K562 (cell line): ENCODE data around the gene KIF3A. TPM values are rescaled to one million over a fixed set of nuclear protein-coding genes. Genes with fewer than 3 reads are reported as not detected.
A peak's percentile ranks its signal among the peaks of the same experiment; 100 is the strongest.

Experiments
- EP300 ChIP-seq: IDR thresholded peaks from 2 replicates; pipeline ENCODE4 v1.6.1; 2012; ENCODE audit warnings: low read length, improper control_type of control experiment
- ETS2 ChIP-seq: IDR thresholded peaks from 2 replicates; pipeline ENCODE4 v1.6.1; 2016; ENCODE audit warnings: borderline replicate concordance, missing genetic modification characterization, mild to moderate bottlenecking, moderate library complexity, missing compliant biosample characterization; ENCODE audit not compliant: poor library complexity, severe bottlenecking
- HNRNPL ChIP-seq: fragments of 200-400 bp; formaldehyde crosslinking; IDR thresholded peaks from 2 replicates; pipeline ENCODE4 v1.6.1; 2017; ENCODE audit warnings: low read depth, mild to moderate bottlenecking, low read length
- MYBL2 ChIP-seq, 2 experiments: fragments of 450-650 bp in 1 of 2; sonication (generic) in 1 of 2; formaldehyde crosslinking in 1 of 2; IDR thresholded peaks; 2 replicates each; pipeline versions ENCODE4 v1.6.1 to v1.8.1; 2017 to 2022; ENCODE audit warnings: borderline replicate concordance in 1 of 2, inconsistent platforms in 1 of 2, low read depth in 1 of 2, mild to moderate bottlenecking in 1 of 2, missing genetic modification reagents in 1 of 2, moderate library complexity in 1 of 2
- SP1 ChIP-seq: sonication (generic); formaldehyde crosslinking; IDR thresholded peaks from 2 replicates; pipeline ENCODE4 v1.8.1; 2022; ENCODE audit warnings: mild to moderate bottlenecking, missing genetic modification reagents
- SPI1 ChIP-seq: IDR thresholded peaks from 2 replicates; pipeline ENCODE4 v1.6.1; 2011; ENCODE audit warnings: low read depth, low read length, control low read depth, borderline replicate concordance
- U2AF2 ChIP-seq: fragments of 200-400 bp; formaldehyde crosslinking; optimal IDR thresholded peaks from 2 replicates; pipeline ENCODE3; 2017; ENCODE audit warnings: low read depth, mild to moderate bottlenecking, low read length
- ZNF140 ChIP-seq: fragments of 250-450 bp; sonication (Bioruptor Pico); IDR thresholded peaks from 2 replicates; pipeline ENCODE4 v1.8.0; 2021; ENCODE audit warnings: moderate library complexity, mild to moderate bottlenecking, inconsistent platforms
- ZNF511 ChIP-seq: sonication (generic); formaldehyde crosslinking; IDR thresholded peaks from 2 replicates; pipeline ENCODE4 v1.8.0; 2022; ENCODE audit warnings: mild to moderate bottlenecking, missing genetic modification reagents
- ZNF551 ChIP-seq: fragments of 250-450 bp; sonication (Bioruptor Pico); IDR thresholded peaks from 2 replicates; pipeline ENCODE4 v1.5.0; 2021; ENCODE audit warnings: mild to moderate bottlenecking, moderate library complexity
- ZNF609 ChIP-seq: sonication (generic); formaldehyde crosslinking; IDR thresholded peaks from 2 replicates; pipeline ENCODE4 v1.8.1; 2023; ENCODE audit warnings: missing genetic modification reagents, mild to moderate bottlenecking, borderline replicate concordance
- ZNF75A ChIP-seq: fragments of 450-650 bp; formaldehyde crosslinking; IDR thresholded peaks from 2 replicates; pipeline ENCODE4 v1.4.0; 2020; ENCODE audit warnings: mild to moderate bottlenecking
- polyA plus RNA-seq, 8 experiments: library from polyadenylated mRNA; depleted of rRNA in 4 of 8; stranded (reverse) in 5 of 8; unstranded in 3 of 8; fragments of >200 nt; fragmentation: Nextera tagmentation in 2 of 8; fragmentation: Illumina TruSeq in 1 of 8; extraction: Ambion mirVana in 2 of 8; extraction: Trizol in 1 of 8; gene quantifications; 2 replicates each; pipeline versions ENCODE4 v1.2.1 to v1.2.3, GENCODE V29; 2011 to 2014; ENCODE audit warnings: inconsistent platforms in 1 of 8, missing spikeins in 1 of 8
- total RNA-seq, 7 experiments: library from RNA; depleted of rRNA in 6 of 7; stranded (reverse); fragments of >200 nt in 6 of 7; fragmentation: Illumina TruSeq in 2 of 7; extraction: Trizol in 2 of 7; gene quantifications; 2 replicates each; pipeline versions ENCODE4 v1.2.1 to v1.2.3, GENCODE V29; 2011 to 2021; ENCODE audit warnings: low replicate concordance in 1 of 7
- TF ChIP-seq, protein P1 (sequence below): fragments of 450-650 bp; IDR thresholded peaks from 2 replicates; pipeline ENCODE4 v1.6.1; 2017; ENCODE audit warnings: antibody characterized with exemption
- TF ChIP-seq, protein P2 (sequence below), 2 experiments: fragments of 150-350 bp in 1 of 2; IDR thresholded peaks; 2 replicates each; pipeline ENCODE4 v1.6.1; 2012 to 2016; ENCODE audit warnings: low read depth in 2 of 2, low read length in 2 of 2, mild to moderate bottlenecking in 1 of 2, moderate library complexity in 1 of 2

KIF3A gene
- total and polyA plus RNA-seq, 9 of the 15 experiments (the other 6 are each of a cell fraction or from before 2014, with no cell fraction given) = 1.5 to 7.8 (median 6.0) TPM

GRCh38 chr5:132666310-132667123 lies 70.8 kb downstream of the KIF3A start (continued):
- TF ChIP-seq, protein P1, sequence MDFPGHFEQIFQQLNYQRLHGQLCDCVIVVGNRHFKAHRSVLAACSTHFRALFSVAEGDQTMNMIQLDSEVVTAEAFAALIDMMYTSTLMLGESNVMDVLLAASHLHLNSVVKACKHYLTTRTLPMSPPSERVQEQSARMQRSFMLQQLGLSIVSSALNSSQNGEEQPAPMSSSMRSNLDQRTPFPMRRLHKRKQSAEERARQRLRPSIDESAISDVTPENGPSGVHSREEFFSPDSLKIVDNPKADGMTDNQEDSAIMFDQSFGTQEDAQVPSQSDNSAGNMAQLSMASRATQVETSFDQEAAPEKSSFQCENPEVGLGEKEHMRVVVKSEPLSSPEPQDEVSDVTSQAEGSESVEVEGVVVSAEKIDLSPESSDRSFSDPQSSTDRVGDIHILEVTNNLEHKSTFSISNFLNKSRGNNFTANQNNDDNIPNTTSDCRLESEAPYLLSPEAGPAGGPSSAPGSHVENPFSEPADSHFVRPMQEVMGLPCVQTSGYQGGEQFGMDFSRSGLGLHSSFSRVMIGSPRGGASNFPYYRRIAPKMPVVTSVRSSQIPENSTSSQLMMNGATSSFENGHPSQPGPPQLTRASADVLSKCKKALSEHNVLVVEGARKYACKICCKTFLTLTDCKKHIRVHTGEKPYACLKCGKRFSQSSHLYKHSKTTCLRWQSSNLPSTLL = no peak
- peak; percentile 66; the same call in 1 of the 2 replicates for TF ChIP-seq SP1 (CRISPR knock-in tag)
- TF ChIP-seq EP300 = peak; percentile 26; the same call in 1 of the 2 replicates
- TF ChIP-seq HNRNPL = 0 out of 2 replicates have a peak, but pooled peaks have one; percentile 39
- TF ChIP-seq SPI1 = no peak
- no peak for TF ChIP-seq MYBL2 (IDR thresholded peaks at IDR 0.05; ENCODE audit: low read depth)
- no peak for TF ChIP-seq MYBL2 (CRISPR knock-in tag; IDR thresholded peaks at IDR 0.05; ENCODE audit: borderline replicate concordance)
- peak; percentile 60; the same call in 1 of the 2 replicates for TF ChIP-seq ZNF511 (CRISPR knock-in tag)
- TF ChIP-seq ZNF140 (CRISPR knock-in tag) = peak; percentile 88
- TF ChIP-seq, protein P2, sequence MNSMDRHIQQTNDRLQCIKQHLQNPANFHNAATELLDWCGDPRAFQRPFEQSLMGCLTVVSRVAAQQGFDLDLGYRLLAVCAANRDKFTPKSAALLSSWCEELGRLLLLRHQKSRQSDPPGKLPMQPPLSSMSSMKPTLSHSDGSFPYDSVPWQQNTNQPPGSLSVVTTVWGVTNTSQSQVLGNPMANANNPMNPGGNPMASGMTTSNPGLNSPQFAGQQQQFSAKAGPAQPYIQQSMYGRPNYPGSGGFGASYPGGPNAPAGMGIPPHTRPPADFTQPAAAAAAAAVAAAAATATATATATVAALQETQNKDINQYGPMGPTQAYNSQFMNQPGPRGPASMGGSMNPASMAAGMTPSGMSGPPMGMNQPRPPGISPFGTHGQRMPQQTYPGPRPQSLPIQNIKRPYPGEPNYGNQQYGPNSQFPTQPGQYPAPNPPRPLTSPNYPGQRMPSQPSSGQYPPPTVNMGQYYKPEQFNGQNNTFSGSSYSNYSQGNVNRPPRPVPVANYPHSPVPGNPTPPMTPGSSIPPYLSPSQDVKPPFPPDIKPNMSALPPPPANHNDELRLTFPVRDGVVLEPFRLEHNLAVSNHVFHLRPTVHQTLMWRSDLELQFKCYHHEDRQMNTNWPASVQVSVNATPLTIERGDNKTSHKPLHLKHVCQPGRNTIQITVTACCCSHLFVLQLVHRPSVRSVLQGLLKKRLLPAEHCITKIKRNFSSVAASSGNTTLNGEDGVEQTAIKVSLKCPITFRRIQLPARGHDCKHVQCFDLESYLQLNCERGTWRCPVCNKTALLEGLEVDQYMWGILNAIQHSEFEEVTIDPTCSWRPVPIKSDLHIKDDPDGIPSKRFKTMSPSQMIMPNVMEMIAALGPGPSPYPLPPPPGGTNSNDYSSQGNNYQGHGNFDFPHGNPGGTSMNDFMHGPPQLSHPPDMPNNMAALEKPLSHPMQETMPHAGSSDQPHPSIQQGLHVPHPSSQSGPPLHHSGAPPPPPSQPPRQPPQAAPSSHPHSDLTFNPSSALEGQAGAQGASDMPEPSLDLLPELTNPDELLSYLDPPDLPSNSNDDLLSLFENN (IDR thresholded peaks at IDR 0.05; ENCODE audit: low read depth in 2 of 2, low read length in 2 of 2) = peak in 1 of 2 experiments; percentile 48; a peak in 1 of 4 replicates
- TF ChIP-seq ZNF75A = peak; percentile 81
- TF ChIP-seq U2AF2 = no peak
- peak; percentile 34 for TF ChIP-seq ETS2 (tag)
- TF ChIP-seq ZNF551 (CRISPR knock-in tag) = no peak
- no peak for TF ChIP-seq ZNF609 (CRISPR knock-in tag)
